GM23338 (cell line): Measurements from ENCODE around the gene GLRA1.

ENCODE experiments used
- CREB1 ChIP-seq: fragments of 250-450 bp; sonication (Bioruptor Pico); IDR thresholded peaks from 2 replicates; pipeline ENCODE4 v1.5.0; 2020; ENCODE audit warnings: low read depth, mild to moderate bottlenecking, moderate library complexity
- EZH2 ChIP-seq: fragments of 200-600 bp; sonication (generic); IDR thresholded peaks from one replicate; pipeline ENCODE4 v1.8.0; 2017; ENCODE audit warnings: antibody characterized with exemption, mild to moderate bottlenecking, low read depth; ENCODE audit not compliant: unreplicated experiment
- EZH2phosphoT487 ChIP-seq: fragments of 200-600 bp; sonication (generic); IDR thresholded peaks from one replicate; pipeline ENCODE4 v1.8.1; 2018; ENCODE audit warnings: antibody characterized with exemption; ENCODE audit not compliant: unreplicated experiment
- JUNB ChIP-seq: IDR thresholded peaks from one replicate; pipeline ENCODE4 v1.6.1; 2016; ENCODE audit warnings: antibody characterized with exemption; ENCODE audit not compliant: unreplicated experiment
- POLR2AphosphoS5 ChIP-seq: IDR thresholded peaks from 2 replicates; pipeline ENCODE4 v1.6.1; 2016; ENCODE audit warnings: antibody characterized with exemption, low read depth
- STAT1 ChIP-seq: IDR thresholded peaks from one replicate; pipeline ENCODE4 v1.6.1; 2016; ENCODE audit warnings: antibody characterized with exemption; ENCODE audit not compliant: unreplicated experiment
- ZNF114 ChIP-seq: fragments of 250-450 bp; sonication (Bioruptor Pico); IDR thresholded peaks from 2 replicates; pipeline ENCODE4 v1.5.0; 2020; ENCODE audit warnings: mild to moderate bottlenecking, moderate library complexity
- ZNF331 ChIP-seq: fragments of 250-450 bp; sonication (Bioruptor Pico); IDR thresholded peaks from 2 replicates; pipeline ENCODE4 v1.5.0; 2020; ENCODE audit warnings: low read depth, mild to moderate bottlenecking, moderate library complexity
- TF ChIP-seq, protein P1 (sequence below), 2 experiments: fragments of 200-600 bp in 1 of 2; sonication (generic) in 1 of 2; conservative IDR thresholded peaks; 2 replicates each; pipeline versions ENCODE4 v1.5.1 to v1.6.1; 2016 to 2017; ENCODE audit warnings: antibody characterized with exemption in 2 of 2, low read depth in 2 of 2, mild to moderate bottlenecking in 2 of 2, moderate library complexity in 1 of 2
- TF ChIP-seq, protein P2 (sequence below): IDR thresholded peaks from one replicate; pipeline ENCODE4 v1.6.1; 2018; ENCODE audit warnings: antibody characterized with exemption; ENCODE audit not compliant: unreplicated experiment
- TF ChIP-seq, protein P3 (sequence below): IDR thresholded peaks from 2 replicates; pipeline ENCODE4 v1.6.1; 2016; ENCODE audit warnings: antibody characterized with exemption
- TF ChIP-seq, protein P4 (sequence below): fragments of 250-450 bp; sonication (Bioruptor Pico); IDR thresholded peaks from 2 replicates; pipeline ENCODE4 v1.5.0; 2020; ENCODE audit warnings: mild to moderate bottlenecking, moderate library complexity

DNA sequence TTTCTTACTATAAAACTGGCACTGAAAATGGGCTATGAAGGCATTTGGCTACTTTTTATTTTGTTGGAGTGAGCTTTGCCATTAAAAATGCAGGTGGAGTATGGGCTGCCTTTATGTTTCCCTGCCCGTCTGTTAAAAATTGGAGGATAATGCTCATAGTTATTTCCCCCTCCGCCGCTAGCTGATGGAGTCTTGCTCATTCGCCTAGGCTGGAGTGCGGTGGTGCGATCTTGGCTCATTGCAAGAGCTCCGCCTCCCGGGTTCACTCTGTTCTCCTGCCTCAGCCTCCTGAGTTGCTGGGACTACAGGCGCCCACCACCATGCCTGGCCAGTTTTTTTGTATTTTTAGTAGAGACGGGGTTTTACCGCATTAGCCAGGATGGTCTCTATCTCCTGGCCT is 144.3 kb downstream of the GLRA1 start:
- no peak for TF ChIP-seq EZH2
- no peak for TF ChIP-seq JUNB
- TF ChIP-seq, protein P1, sequence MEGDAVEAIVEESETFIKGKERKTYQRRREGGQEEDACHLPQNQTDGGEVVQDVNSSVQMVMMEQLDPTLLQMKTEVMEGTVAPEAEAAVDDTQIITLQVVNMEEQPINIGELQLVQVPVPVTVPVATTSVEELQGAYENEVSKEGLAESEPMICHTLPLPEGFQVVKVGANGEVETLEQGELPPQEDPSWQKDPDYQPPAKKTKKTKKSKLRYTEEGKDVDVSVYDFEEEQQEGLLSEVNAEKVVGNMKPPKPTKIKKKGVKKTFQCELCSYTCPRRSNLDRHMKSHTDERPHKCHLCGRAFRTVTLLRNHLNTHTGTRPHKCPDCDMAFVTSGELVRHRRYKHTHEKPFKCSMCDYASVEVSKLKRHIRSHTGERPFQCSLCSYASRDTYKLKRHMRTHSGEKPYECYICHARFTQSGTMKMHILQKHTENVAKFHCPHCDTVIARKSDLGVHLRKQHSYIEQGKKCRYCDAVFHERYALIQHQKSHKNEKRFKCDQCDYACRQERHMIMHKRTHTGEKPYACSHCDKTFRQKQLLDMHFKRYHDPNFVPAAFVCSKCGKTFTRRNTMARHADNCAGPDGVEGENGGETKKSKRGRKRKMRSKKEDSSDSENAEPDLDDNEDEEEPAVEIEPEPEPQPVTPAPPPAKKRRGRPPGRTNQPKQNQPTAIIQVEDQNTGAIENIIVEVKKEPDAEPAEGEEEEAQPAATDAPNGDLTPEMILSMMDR (conservative IDR thresholded peaks at IDR 0.05; ENCODE audit: low read depth in 2 of 2): no peak
- no peak for TF ChIP-seq POLR2AphosphoS5
- TF ChIP-seq EZH2phosphoT487: no peak
- TF ChIP-seq STAT1: no peak
- no peak for TF ChIP-seq ZNF114 (CRISPR knock-in tag)
- TF ChIP-seq CREB1 (CRISPR knock-in tag): no peak
- TF ChIP-seq, protein P2, sequence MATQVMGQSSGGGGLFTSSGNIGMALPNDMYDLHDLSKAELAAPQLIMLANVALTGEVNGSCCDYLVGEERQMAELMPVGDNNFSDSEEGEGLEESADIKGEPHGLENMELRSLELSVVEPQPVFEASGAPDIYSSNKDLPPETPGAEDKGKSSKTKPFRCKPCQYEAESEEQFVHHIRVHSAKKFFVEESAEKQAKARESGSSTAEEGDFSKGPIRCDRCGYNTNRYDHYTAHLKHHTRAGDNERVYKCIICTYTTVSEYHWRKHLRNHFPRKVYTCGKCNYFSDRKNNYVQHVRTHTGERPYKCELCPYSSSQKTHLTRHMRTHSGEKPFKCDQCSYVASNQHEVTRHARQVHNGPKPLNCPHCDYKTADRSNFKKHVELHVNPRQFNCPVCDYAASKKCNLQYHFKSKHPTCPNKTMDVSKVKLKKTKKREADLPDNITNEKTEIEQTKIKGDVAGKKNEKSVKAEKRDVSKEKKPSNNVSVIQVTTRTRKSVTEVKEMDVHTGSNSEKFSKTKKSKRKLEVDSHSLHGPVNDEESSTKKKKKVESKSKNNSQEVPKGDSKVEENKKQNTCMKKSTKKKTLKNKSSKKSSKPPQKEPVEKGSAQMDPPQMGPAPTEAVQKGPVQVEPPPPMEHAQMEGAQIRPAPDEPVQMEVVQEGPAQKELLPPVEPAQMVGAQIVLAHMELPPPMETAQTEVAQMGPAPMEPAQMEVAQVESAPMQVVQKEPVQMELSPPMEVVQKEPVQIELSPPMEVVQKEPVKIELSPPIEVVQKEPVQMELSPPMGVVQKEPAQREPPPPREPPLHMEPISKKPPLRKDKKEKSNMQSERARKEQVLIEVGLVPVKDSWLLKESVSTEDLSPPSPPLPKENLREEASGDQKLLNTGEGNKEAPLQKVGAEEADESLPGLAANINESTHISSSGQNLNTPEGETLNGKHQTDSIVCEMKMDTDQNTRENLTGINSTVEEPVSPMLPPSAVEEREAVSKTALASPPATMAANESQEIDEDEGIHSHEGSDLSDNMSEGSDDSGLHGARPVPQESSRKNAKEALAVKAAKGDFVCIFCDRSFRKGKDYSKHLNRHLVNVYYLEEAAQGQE: no peak
- TF ChIP-seq ZNF331 (CRISPR knock-in tag): no peak
- TF ChIP-seq, protein P3, sequence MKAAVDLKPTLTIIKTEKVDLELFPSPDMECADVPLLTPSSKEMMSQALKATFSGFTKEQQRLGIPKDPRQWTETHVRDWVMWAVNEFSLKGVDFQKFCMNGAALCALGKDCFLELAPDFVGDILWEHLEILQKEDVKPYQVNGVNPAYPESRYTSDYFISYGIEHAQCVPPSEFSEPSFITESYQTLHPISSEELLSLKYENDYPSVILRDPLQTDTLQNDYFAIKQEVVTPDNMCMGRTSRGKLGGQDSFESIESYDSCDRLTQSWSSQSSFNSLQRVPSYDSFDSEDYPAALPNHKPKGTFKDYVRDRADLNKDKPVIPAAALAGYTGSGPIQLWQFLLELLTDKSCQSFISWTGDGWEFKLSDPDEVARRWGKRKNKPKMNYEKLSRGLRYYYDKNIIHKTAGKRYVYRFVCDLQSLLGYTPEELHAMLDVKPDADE: no peak
- TF ChIP-seq, protein P4, sequence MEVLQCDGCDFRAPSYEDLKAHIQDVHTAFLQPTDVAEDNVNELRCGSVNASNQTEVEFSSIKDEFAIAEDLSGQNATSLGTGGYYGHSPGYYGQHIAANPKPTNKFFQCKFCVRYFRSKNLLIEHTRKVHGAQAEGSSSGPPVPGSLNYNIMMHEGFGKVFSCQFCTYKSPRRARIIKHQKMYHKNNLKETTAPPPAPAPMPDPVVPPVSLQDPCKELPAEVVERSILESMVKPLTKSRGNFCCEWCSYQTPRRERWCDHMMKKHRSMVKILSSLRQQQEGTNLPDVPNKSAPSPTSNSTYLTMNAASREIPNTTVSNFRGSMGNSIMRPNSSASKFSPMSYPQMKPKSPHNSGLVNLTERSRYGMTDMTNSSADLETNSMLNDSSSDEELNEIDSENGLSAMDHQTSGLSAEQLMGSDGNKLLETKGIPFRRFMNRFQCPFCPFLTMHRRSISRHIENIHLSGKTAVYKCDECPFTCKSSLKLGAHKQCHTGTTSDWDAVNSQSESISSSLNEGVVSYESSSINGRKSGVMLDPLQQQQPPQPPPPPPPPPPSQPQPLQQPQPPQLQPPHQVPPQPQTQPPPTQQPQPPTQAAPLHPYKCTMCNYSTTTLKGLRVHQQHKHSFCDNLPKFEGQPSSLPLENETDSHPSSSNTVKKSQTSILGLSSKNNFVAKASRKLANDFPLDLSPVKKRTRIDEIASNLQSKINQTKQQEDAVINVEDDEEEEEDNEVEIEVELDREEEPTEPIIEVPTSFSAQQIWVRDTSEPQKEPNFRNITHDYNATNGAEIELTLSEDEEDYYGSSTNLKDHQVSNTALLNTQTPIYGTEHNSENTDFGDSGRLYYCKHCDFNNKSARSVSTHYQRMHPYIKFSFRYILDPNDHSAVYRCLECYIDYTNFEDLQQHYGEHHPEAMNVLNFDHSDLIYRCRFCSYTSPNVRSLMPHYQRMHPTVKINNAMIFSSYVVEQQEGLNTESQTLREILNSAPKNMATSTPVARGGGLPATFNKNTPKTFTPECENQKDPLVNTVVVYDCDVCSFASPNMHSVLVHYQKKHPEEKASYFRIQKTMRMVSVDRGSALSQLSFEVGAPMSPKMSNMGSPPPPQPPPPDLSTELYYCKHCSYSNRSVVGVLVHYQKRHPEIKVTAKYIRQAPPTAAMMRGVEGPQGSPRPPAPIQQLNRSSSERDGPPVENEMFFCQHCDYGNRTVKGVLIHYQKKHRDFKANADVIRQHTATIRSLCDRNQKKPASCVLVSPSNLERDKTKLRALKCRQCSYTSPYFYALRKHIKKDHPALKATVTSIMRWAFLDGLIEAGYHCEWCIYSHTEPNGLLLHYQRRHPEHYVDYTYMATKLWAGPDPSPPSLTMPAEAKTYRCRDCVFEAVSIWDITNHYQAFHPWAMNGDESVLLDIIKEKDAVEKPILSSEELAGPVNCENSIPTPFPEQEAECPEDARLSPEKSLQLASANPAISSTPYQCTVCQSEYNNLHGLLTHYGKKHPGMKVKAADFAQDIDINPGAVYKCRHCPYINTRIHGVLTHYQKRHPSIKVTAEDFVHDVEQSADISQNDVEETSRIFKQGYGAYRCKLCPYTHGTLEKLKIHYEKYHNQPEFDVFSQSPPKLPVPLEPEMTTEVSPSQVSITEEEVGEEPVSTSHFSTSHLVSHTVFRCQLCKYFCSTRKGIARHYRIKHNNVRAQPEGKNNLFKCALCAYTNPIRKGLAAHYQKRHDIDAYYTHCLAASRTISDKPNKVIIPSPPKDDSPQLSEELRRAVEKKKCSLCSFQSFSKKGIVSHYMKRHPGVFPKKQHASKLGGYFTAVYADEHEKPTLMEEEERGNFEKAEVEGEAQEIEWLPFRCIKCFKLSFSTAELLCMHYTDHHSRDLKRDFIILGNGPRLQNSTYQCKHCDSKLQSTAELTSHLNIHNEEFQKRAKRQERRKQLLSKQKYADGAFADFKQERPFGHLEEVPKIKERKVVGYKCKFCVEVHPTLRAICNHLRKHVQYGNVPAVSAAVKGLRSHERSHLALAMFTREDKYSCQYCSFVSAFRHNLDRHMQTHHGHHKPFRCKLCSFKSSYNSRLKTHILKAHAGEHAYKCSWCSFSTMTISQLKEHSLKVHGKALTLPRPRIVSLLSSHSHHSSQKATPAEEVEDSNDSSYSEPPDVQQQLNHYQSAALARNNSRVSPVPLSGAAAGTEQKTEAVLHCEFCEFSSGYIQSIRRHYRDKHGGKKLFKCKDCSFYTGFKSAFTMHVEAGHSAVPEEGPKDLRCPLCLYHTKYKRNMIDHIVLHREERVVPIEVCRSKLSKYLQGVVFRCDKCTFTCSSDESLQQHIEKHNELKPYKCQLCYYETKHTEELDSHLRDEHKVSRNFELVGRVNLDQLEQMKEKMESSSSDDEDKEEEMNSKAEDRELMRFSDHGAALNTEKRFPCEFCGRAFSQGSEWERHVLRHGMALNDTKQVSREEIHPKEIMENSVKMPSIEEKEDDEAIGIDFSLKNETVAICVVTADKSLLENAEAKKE (CRISPR knock-in tag): no peak
